ENCODE results near the gene SLC22A17.

SLC22A17 gene

DNA sequence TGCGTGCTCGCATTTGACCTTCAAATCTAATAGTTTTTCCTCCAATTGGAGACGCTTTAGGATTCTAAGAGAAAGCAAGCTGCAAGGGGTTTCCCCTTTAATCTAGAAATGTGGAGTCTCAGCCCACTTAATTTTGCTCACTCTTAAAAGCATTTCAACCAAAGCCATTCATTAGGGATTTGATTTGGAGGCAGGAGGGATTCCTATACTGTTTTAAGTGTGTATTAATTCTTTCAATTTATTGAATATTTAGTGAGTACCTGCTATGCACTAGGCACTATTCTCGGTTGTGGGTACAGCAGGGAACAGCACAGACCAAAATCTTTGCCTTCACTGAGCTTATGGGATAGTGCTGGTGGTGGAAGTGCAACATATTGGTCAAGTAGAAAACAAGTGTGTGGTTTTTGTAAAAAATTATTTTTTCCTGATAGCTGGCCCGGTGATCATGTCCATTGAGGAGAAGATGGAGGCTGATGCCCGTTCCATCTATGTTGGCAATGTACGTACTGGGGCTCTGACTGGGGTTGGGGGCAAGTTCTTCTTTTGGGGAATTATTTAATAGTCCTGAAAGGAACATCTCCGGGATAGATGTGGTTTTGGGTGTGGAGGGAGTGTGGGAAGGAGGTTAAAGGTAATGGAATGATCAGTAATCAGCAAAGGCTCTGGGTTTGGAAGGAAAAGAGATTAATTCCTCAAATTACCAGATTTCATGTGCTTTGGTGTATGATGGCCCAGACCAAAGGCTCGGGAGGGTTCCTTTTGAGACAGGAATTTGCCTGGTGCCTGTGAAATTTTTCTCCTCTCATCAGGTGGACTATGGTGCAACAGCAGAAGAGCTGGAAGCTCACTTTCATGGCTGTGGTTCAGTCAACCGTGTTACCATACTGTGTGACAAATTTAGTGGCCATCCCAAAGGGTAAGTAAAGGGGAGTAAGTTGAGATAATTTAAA is 29.8 kb downstream of the SLC22A17 start:
- no peak for DNase-seq (ENCODE audit: low read depth)
- H3K4me3 ChIP-seq (ENCODE audit: low read length): peak overlapping the region; percentile 93
- TF ChIP-seq, protein P1, sequence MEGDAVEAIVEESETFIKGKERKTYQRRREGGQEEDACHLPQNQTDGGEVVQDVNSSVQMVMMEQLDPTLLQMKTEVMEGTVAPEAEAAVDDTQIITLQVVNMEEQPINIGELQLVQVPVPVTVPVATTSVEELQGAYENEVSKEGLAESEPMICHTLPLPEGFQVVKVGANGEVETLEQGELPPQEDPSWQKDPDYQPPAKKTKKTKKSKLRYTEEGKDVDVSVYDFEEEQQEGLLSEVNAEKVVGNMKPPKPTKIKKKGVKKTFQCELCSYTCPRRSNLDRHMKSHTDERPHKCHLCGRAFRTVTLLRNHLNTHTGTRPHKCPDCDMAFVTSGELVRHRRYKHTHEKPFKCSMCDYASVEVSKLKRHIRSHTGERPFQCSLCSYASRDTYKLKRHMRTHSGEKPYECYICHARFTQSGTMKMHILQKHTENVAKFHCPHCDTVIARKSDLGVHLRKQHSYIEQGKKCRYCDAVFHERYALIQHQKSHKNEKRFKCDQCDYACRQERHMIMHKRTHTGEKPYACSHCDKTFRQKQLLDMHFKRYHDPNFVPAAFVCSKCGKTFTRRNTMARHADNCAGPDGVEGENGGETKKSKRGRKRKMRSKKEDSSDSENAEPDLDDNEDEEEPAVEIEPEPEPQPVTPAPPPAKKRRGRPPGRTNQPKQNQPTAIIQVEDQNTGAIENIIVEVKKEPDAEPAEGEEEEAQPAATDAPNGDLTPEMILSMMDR (conservative IDR thresholded peaks at IDR 0.05; ENCODE audit: low read length): no peak

DNA sequence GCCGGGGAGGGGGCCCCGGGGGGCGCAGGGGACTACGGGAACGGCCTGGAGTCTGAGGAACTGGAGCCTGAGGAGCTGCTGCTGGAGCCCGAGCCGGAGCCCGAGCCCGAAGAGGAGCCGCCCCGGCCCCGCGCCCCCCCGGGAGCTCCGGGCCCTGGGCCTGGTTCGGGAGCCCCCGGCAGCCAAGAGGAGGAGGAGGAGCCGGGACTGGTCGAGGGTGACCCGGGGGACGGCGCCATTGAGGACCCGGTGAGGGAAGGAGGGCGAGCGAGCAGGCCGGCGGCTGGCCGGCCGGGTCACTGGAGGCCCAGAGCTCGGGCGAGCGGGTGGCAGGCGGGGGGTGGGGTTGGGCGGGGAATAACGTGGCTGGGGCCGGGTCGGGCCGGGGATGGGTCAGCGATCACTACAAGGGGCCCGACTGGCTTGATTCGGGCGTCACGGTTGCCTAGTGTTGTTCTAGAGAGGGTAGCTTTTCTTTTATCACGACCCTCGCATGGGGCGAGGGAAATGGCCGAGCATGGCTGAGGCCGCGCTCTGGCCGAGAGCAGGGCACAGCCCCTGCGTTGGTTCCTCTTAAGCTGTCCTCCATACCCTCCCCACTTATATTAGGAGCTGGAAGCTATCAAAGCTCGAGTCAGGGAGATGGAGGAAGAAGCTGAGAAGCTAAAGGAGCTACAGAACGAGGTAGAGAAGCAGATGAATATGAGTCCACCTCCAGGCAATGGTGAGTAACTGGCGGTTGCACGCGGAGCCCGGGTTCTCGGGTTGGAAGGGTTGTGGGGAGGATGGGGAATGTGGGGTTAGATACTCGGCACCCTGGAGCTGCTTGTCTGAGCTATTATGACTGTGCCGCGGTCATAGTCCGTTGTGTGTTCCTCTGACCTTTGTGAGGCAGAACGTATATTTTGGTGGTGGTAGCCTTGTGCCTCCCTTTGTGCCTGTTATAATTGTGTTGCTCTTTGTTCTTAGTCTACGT is 30.8 kb downstream of the SLC22A17 start:
- H3K4me3 ChIP-seq (ENCODE audit: low read length): peak overlapping the region; percentile 93
- DNase-seq (ENCODE audit: low read depth): peak; percentile 57
- TF ChIP-seq, protein P1 (conservative IDR thresholded peaks at IDR 0.05; ENCODE audit: low read length): 0 out of 2 replicates have a peak, but pooled peaks have one; percentile 16

GRCh38 chr14:23320584-23321571 is 31.8 kb downstream of the SLC22A17 start, which contains the start of gene PABPN1:
TSS of gene PABPN1 (plus strand) at chr14:23321457. CDS start at chr14:23321470, 13 bp downstream.
- H3K4me3 ChIP-seq (ENCODE audit: low read length): peak within 1 kb of the TSS; percentile 93
- peak; percentile 100 for DNase-seq (ENCODE audit: low read depth)

DNA sequence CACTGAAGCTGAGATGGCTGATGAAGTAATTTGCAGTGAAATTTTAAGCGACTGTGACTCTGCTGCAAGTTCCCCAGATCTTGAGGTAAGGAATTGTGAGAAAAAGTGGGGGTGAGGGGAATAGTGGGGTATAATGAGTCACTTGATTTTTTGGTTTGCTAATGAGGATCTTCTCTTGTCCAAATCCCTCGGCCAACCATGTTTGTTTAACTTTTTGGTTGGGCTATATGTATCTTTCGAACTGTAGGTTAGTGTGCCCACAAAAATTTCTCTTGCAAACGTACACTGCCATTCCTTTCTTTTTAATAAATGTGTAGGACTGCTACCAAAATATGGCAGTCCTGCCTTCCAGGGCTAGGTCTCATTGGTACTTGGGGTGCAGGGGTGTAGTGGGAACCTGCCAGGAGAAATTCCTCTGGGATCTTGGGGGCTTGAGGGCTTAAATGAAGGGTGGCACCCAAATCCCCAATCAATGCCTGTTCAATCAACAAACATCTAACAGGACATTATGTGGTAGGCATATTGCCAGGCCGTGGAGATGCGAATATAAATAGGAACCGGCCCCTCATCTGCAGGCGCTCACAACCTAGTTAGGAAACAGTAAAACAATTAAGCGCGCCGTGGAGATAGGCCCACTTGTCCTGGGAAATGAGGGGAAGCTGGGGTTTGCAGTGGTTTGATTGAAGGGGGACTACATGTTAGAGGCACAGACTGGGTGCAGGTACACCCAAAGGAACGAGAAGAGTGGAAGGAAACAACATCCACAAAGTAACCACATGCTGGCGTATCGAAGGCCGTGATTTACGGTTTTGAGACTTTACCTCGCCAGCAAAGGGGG is 32.7 kb downstream of the SLC22A17 start:
- TF ChIP-seq, protein P1 (conservative IDR thresholded peaks at IDR 0.05; ENCODE audit: low read length): no peak
- DNase-seq (ENCODE audit: low read depth): no peak
- peak overlapping the region; percentile 56 for H3K4me3 ChIP-seq (ENCODE audit: low read length)

More at GRCh38 chr14:23320584-23321571, 31.8 kb downstream of the SLC22A17 start, which contains the start of gene PABPN1:
- TF ChIP-seq, protein P1 (conservative IDR thresholded peaks at IDR 0.05; ENCODE audit: low read length): no peak

GRCh38 chr14:23316300-23316699 is 36.4 kb downstream of the SLC22A17 start:
- H3K4me3 ChIP-seq (ENCODE audit: low read length): no peak overlapping the region
- DNase-seq (ENCODE audit: low read depth): no peak
- TF ChIP-seq, protein P1 (conservative IDR thresholded peaks at IDR 0.05; ENCODE audit: low read length): no peak

All from AG10803 (cell line).